22Rv1 (cell line): ENCODE results near the gene LHCGR.

Source experiments
- CTCF ChIP-seq: fragments of 450-650 bp; IDR thresholded peaks from 2 replicates; pipeline ENCODE4 v1.5.1; 2017; ENCODE audit warnings: mild to moderate bottlenecking
- ZFX ChIP-seq: fragments of 450-650 bp; IDR thresholded peaks from 2 replicates; pipeline ENCODE4 v1.6.1; 2017; ENCODE audit warnings: antibody characterized with exemption, borderline replicate concordance

GRCh38 chr2:48753228-48753627, 2.3 kb downstream of the LHCGR start:
- TF ChIP-seq CTCF (no peak), ZFX (no peak)
